Measurements from ENCODE around the gene CNIH3.

DNA sequence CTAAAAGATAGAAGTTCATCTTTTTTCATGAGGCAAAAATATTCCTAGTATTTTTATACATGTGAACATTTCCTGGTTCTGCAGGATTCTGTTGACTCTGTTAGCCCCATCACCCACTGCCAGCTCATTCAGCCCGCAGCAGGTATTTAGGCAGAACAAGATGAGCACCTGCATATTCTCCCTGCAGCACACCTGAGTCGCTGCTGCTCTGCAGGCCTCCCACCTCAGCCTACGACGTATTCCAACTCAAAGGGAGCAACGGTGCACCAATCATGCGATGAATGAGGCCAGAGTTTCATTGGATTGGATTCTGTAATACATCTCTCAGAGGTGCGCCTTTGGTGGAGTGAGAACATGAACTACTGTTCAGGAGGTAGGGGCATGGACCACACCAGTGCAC, 87.6 kb downstream of the CNIH3 start:
- TF ChIP-seq SIX5 (IDR thresholded peaks at IDR 0.05; ENCODE audit: low read depth, low read length, severe bottlenecking) (no peak), BRCA1 (IDR thresholded peaks at IDR 0.05; ENCODE audit: low read depth, low read length) (no peak), POLR2AphosphoS5 (IDR thresholded peaks at IDR 0.05; ENCODE audit: low read length) (no peak), CHD4 (IDR thresholded peaks at IDR 0.05) (no peak), TCF12 (IDR thresholded peaks at IDR 0.05; ENCODE audit: low read depth, low read length) (no peak), ZNF274 (IDR thresholded peaks at IDR 0.05; ENCODE audit: insufficient read depth, insufficient read length) (no peak), ESRRA (IDR thresholded peaks at IDR 0.05; ENCODE audit: low read length) (no peak), JUNB (IDR thresholded peaks at IDR 0.05) (no peak), SRF (IDR thresholded peaks at IDR 0.05; ENCODE audit: low read depth in 2 of 2, low read length in 2 of 2) (no peak)
- TF ChIP-seq, protein P1, sequence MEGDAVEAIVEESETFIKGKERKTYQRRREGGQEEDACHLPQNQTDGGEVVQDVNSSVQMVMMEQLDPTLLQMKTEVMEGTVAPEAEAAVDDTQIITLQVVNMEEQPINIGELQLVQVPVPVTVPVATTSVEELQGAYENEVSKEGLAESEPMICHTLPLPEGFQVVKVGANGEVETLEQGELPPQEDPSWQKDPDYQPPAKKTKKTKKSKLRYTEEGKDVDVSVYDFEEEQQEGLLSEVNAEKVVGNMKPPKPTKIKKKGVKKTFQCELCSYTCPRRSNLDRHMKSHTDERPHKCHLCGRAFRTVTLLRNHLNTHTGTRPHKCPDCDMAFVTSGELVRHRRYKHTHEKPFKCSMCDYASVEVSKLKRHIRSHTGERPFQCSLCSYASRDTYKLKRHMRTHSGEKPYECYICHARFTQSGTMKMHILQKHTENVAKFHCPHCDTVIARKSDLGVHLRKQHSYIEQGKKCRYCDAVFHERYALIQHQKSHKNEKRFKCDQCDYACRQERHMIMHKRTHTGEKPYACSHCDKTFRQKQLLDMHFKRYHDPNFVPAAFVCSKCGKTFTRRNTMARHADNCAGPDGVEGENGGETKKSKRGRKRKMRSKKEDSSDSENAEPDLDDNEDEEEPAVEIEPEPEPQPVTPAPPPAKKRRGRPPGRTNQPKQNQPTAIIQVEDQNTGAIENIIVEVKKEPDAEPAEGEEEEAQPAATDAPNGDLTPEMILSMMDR (IDR thresholded peaks at IDR 0.05 in 2 of 3, conservative IDR thresholded peaks at IDR 0.05 in 1 of 3; ENCODE audit: control insufficient read depth in 2 of 3, extremely low read depth in 1 of 3, insufficient read depth in 1 of 3, low read depth in 3 of 3, low read length in 3 of 3) = no peak
- TF ChIP-seq, protein P2, sequence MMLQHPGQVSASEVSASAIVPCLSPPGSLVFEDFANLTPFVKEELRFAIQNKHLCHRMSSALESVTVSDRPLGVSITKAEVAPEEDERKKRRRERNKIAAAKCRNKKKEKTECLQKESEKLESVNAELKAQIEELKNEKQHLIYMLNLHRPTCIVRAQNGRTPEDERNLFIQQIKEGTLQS (IDR thresholded peaks at IDR 0.05; ENCODE audit: borderline replicate concordance, extremely low read depth, low read depth, low read length) = no peak

Measured in GM12878 (cell line).